GM23338 (cell line): Measurements from ENCODE around the gene OSBPL6.

Experiments used
- CREB1 ChIP-seq: fragments of 250-450 bp; sonication (Bioruptor Pico); IDR thresholded peaks from 2 replicates; pipeline ENCODE4 v1.5.0; 2020; ENCODE audit warnings: low read depth, mild to moderate bottlenecking, moderate library complexity
- CTCF ChIP-seq, 2 experiments: fragments of 200-600 bp in 1 of 2; sonication (generic) in 1 of 2; conservative IDR thresholded peaks; 2 replicates each; pipeline versions ENCODE4 v1.5.1 to v1.6.1; 2016 to 2017; ENCODE audit warnings: antibody characterized with exemption in 2 of 2, low read depth in 2 of 2, mild to moderate bottlenecking in 2 of 2, moderate library complexity in 1 of 2
- ETS1 ChIP-seq: IDR thresholded peaks from 2 replicates; pipeline ENCODE4 v1.6.1; 2016; ENCODE audit warnings: antibody characterized with exemption
- EZH2 ChIP-seq: fragments of 200-600 bp; sonication (generic); IDR thresholded peaks from one replicate; pipeline ENCODE4 v1.8.0; 2017; ENCODE audit warnings: antibody characterized with exemption, mild to moderate bottlenecking, low read depth; ENCODE audit not compliant: unreplicated experiment
- EZH2phosphoT487 ChIP-seq: fragments of 200-600 bp; sonication (generic); IDR thresholded peaks from one replicate; pipeline ENCODE4 v1.8.1; 2018; ENCODE audit warnings: antibody characterized with exemption; ENCODE audit not compliant: unreplicated experiment
- JUNB ChIP-seq: IDR thresholded peaks from one replicate; pipeline ENCODE4 v1.6.1; 2016; ENCODE audit warnings: antibody characterized with exemption; ENCODE audit not compliant: unreplicated experiment
- POLR2AphosphoS5 ChIP-seq: IDR thresholded peaks from 2 replicates; pipeline ENCODE4 v1.6.1; 2016; ENCODE audit warnings: antibody characterized with exemption, low read depth
- REST ChIP-seq: IDR thresholded peaks from one replicate; pipeline ENCODE4 v1.6.1; 2018; ENCODE audit warnings: antibody characterized with exemption; ENCODE audit not compliant: unreplicated experiment

GRCh38 chr2:178221556-178221955 lies 27.2 kb downstream of the OSBPL6 start:
- TF ChIP-seq EZH2, result no peak
- TF ChIP-seq CREB1 (CRISPR knock-in tag), result no peak
- TF ChIP-seq CTCF (conservative IDR thresholded peaks at IDR 0.05; ENCODE audit: low read depth in 2 of 2), result no peak
- TF ChIP-seq POLR2AphosphoS5, result no peak
- no peak for TF ChIP-seq REST
- TF ChIP-seq EZH2phosphoT487, result no peak
- no peak for TF ChIP-seq JUNB
- no peak for TF ChIP-seq ETS1
